CD14-positive monocyte (primary cell): ENCODE measurements around the gene CYSTM1. TPM values are rescaled to one million over a fixed set of nuclear protein-coding genes. Genes with fewer than 3 reads are reported as not detected.

Experiments
- DNase-seq, 3 donors: peaks; one replicate each; pipeline ENCODE4 v3.0.0-alpha.2; 2011 to 2022
- H2AFZ ChIP-seq: 2 replicates; pipeline ENCODE4 v1.6.0; 2012; ENCODE audit warnings: mild to moderate bottlenecking, low read depth, low read length, inconsistent platforms; ENCODE audit not compliant: insufficient read depth, poor library complexity, severe bottlenecking
- H3K27ac ChIP-seq, 2 donors: 1 replicate in 1 of 2; 2 replicates in 1 of 2; pipeline ENCODE4 v1.5.1; 2012 to 2013; ENCODE audit warnings: low read length in 2 of 2, control low read depth in 1 of 2, inconsistent platforms in 1 of 2, low read depth in 1 of 2, mild to moderate bottlenecking in 1 of 2
- H3K27me3 ChIP-seq, 2 donors: one replicate each; pipeline versions ENCODE4 v1.6.0 to v1.6.1; 2011 to 2013; ENCODE audit warnings: low read length in 2 of 2; ENCODE audit not compliant: control insufficient read depth in 2 of 2, insufficient read depth in 2 of 2
- H3K36me3 ChIP-seq, 2 donors: replicated peaks in 1 of 2; 1 replicate in 1 of 2; 2 replicates in 1 of 2; pipeline versions ENCODE4 v1.5.1 to v1.6.1; 2012 to 2013; ENCODE audit warnings: low read length in 2 of 2, control low read depth in 1 of 2, inconsistent platforms in 1 of 2, mild to moderate bottlenecking in 1 of 2; ENCODE audit not compliant: insufficient read depth in 2 of 2, control insufficient read depth in 1 of 2
- H3K4me1 ChIP-seq, 2 donors: 1 replicate in 1 of 2; 2 replicates in 1 of 2; pipeline versions ENCODE4 v1.5.1 to v1.6.1; 2012 to 2013; ENCODE audit warnings: low read length in 2 of 2, control low read depth in 1 of 2, inconsistent platforms in 1 of 2, mild to moderate bottlenecking in 1 of 2, moderate library complexity in 1 of 2; ENCODE audit not compliant: insufficient read depth in 2 of 2, control insufficient read depth in 1 of 2
- H3K4me2 ChIP-seq: replicated peaks from 2 replicates; pipeline ENCODE3; 2012; ENCODE audit warnings: low read length, moderate library complexity, mild to moderate bottlenecking; ENCODE audit not compliant: poor library complexity, severe bottlenecking; ENCODE audit errors: extremely low read depth
- H3K4me3 ChIP-seq, 3 experiments: fragments of 200-600 bp in 1 of 3; sonication (generic) in 1 of 3; replicated peaks in 1 of 3; 1 replicate in 2 of 3; 2 replicates in 1 of 3; pipeline ENCODE4 v1.5.1; 2011 to 2013; ENCODE audit warnings: low read length in 3 of 3, mild to moderate bottlenecking in 3 of 3, control low read depth in 2 of 3, low read depth in 2 of 3, inconsistent platforms in 1 of 3, moderate library complexity in 1 of 3
- H3K79me2 ChIP-seq: 2 replicates; pipeline ENCODE4 v1.6.0; 2012; ENCODE audit warnings: mild to moderate bottlenecking, control low read depth, inconsistent platforms, low read length, moderate library complexity; ENCODE audit not compliant: insufficient read depth
- H3K9ac ChIP-seq: 2 replicates; pipeline ENCODE4 v1.6.0; 2017; ENCODE audit warnings: low read length, mild to moderate bottlenecking; ENCODE audit not compliant: insufficient read depth, poor library complexity, severe bottlenecking
- H3K9me3 ChIP-seq, 2 donors: replicated peaks in 1 of 2; 1 replicate in 1 of 2; 2 replicates in 1 of 2; pipeline versions ENCODE4 v1.5.1 to v1.6.1; 2012 to 2013; ENCODE audit warnings: low read length in 2 of 2, control low read depth in 1 of 2; ENCODE audit not compliant: control insufficient read depth in 1 of 2, insufficient read depth in 1 of 2
- H4K20me1 ChIP-seq: 2 replicates; pipeline ENCODE4 v1.6.0; 2012; ENCODE audit warnings: mild to moderate bottlenecking, low read length, control low read depth, moderate library complexity; ENCODE audit not compliant: insufficient read depth
- H3K27ac Mint-ChIP-seq, 7 donors: one replicate each; pipeline ENCODE4 v1.8.0; 2020; ENCODE audit warnings: mild to moderate bottlenecking in 7 of 7, mixed read lengths in 7 of 7, moderate library complexity in 6 of 7, inconsistent platforms in 2 of 7
- H3K27me3 Mint-ChIP-seq, 3 donors: one replicate each; pipeline ENCODE4 v1.8.0; 2021 to 2022; ENCODE audit warnings: low read depth in 3 of 3, mild to moderate bottlenecking in 3 of 3, mixed read lengths in 3 of 3, moderate library complexity in 3 of 3, inconsistent platforms in 1 of 3
- H3K36me3 Mint-ChIP-seq, 2 donors: one replicate each; pipeline ENCODE4 v1.8.0; 2020; ENCODE audit warnings: mixed read lengths in 2 of 2, inconsistent platforms in 1 of 2, mild to moderate bottlenecking in 1 of 2
- H3K4me1 Mint-ChIP-seq: one replicate; pipeline ENCODE4 v1.8.0; 2020; ENCODE audit warnings: mild to moderate bottlenecking, mixed read lengths
- H3K4me3 Mint-ChIP-seq, 2 donors: one replicate each; pipeline ENCODE4 v1.8.0; 2020; ENCODE audit warnings: mild to moderate bottlenecking in 2 of 2, mixed read lengths in 2 of 2, moderate library complexity in 1 of 2
- H3K9me3 Mint-ChIP-seq, 7 donors: one replicate each; pipeline ENCODE4 v1.8.0; 2020 to 2022; ENCODE audit warnings: mixed read lengths in 7 of 7, mild to moderate bottlenecking in 6 of 7, moderate library complexity in 6 of 7, inconsistent platforms in 2 of 7
- CTCF ChIP-seq: fragments of 200-600 bp; IDR thresholded peaks from one replicate; pipeline ENCODE4 v1.8.0; 2022; ENCODE audit warnings: antibody characterized with exemption, mild to moderate bottlenecking
- WGBS: methylation state at CpG from one replicate; pipeline ENCODE4 v1.1.5; 2013; ENCODE audit warnings: missing lambda C conversion rate; ENCODE audit not compliant: insufficient coverage; 5-methylcytosine and 5-hydroxymethylcytosine counted together
- intact Hi-C, 2 donors: fragments of 100-400 bp; cut with micrococcal nuclease; formaldehyde crosslinking; loops; one replicate each; pipeline versions ENCODE4 v1.15.0 to v1.15.1; 2023
- polyA plus RNA-seq, 3 donors: library from polyadenylated mRNA; depleted of rRNA in 1 of 3; unstranded in 2 of 3; stranded (reverse) in 1 of 3; fragments of 300-500 nt in 2 of 3; fragments of >200 nt in 1 of 3; fragmentation: Illumina TruSeq in 2 of 3; gene quantifications; 1 replicate in 2 of 3; 2 replicates in 1 of 3; pipeline ENCODE4 v1.2.3, GENCODE V29; 2012 to 2021

The CYSTM1 gene
- polyA plus RNA-seq, 3 donors: 14.0 to 40.0 (median 36.7) TPM

- Histone ChIP-seq H3K9me3 (no peaks in the 10 kb centered on the region), H3K9ac (no peak overlapping the region)
- WGBS: 97% methylated on average over 4 of the region's 5 CpGs
Observed at GRCh38 chr5:140221697-140222223, 46.8 kb downstream of the CYSTM1 start.

DNA sequence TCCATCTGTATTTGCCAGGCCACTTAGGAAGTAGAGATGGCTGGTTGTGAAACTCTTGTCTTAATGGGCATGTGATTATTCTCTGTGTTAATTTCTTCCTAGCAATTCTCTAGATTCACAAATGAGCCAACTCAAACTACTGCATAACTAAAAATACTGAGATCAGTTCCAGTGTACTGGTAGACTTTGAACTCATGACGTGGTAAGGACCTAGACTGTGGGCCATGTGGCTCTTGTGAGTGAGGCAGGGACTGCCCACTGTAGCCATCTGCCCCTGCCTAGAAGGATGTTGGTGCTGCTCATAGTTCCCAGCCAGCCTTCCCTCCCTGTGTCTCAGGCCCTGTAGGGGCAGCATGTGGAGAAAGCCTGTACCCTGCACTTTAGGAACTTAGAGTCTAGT, 47.4 kb downstream of the CYSTM1 start:
- intact Hi-C loops: loop anchor here in 1 of 2 donors (5.0 kb wide), 1 partner anchor 35 kb away; no protein-coding TSS in a partner anchor
- DNase-seq: no peak
- Histone ChIP-seq H2AFZ (no peak overlapping the region), H4K20me1 (no peaks in the 10 kb centered on the region), H3K4me3 (no peak overlapping the region), H3K9me3 (no peaks in the 10 kb centered on the region), H3K27ac (no peak overlapping the region), H3K36me3 (no peaks in the 10 kb centered on the region), H3K79me2 (no peaks in the 10 kb centered on the region), H3K4me2 (no peak overlapping the region), H3K4me1 (peaks cover 24 to 46% of the 10 kb centered on the region in 2 donors), H3K27me3 (peaks cover 4 to 5% of the 10 kb centered on the region in 2 donors), H3K9ac (no peak overlapping the region)
- Mint-ChIP-seq H3K9me3 (peaks cover 0 to 3% (median 0%) of the 10 kb centered on the region in 7 donors), H3K27me3 (peaks cover 3 to 14% (median 7%) of the 10 kb centered on the region in 3 donors), H3K4me3 (no peak overlapping the region), H3K27ac (peak overlapping the region in 3 of 7 donors; percentile 28 to 50 (median 46)), H3K4me1 (peaks cover 48% of the 10 kb centered on the region), H3K36me3 (peaks cover 7 to 19% of the 10 kb centered on the region in 2 donors)
- TF ChIP-seq CTCF: no peak
- 60% methylated on average over 1 of the region's 1 CpG for WGBS

More at GRCh38 chr5:140221697-140222223, 46.8 kb downstream of the CYSTM1 start:
- H3K4me1 ChIP-seq: peaks cover 24 to 46% of the 10 kb centered on the region in 2 donors
- peaks cover 6 to 20% (median 7%) of the 10 kb centered on the region in 3 donors for H3K27me3 Mint-ChIP-seq
- no peak overlapping the region for H3K27ac ChIP-seq
- H3K4me3 Mint-ChIP-seq: peak overlapping the region in 1 of 2 donors; percentile 41
- H3K79me2 ChIP-seq: no peaks in the 10 kb centered on the region
- peak overlapping the region in 2 of 7 donors; percentile 50 to 64 for H3K27ac Mint-ChIP-seq
- no peak for TF ChIP-seq CTCF
- peak overlapping the region; percentile 15 for H3K4me2 ChIP-seq
- H3K36me3 Mint-ChIP-seq: peaks cover 7 to 22% of the 10 kb centered on the region in 2 donors
- peaks cover 51% of the 10 kb centered on the region for H3K4me1 Mint-ChIP-seq
- peaks cover 0 to 3% (median 0%) of the 10 kb centered on the region in 7 donors for H3K9me3 Mint-ChIP-seq
- no peaks in the 10 kb centered on the region for H3K36me3 ChIP-seq
- DNase-seq: peak; percentile 26 to 47 (median 32)
- intact Hi-C loops: loop anchor here in 1 of 2 donors (5.0 kb wide), 1 partner anchor 34 kb away; no protein-coding TSS in a partner anchor
- H3K4me3 ChIP-seq: no peak overlapping the region
- H2AFZ ChIP-seq: no peak overlapping the region
- peaks cover 5% of the 10 kb centered on the region in 2 donors for H3K27me3 ChIP-seq
- H4K20me1 ChIP-seq: no peaks in the 10 kb centered on the region
